Lower leg skin (tissue), 3 donors: Measurements from ENCODE around the gene NKIRAS1.

Experiments used
- CTCF ChIP-seq, 3 donors: fragments of 450-650 bp; IDR thresholded peaks; one replicate each; pipeline ENCODE4 v1.5.1; 2016; ENCODE audit warnings: antibody characterized with exemption in 3 of 3, mild to moderate bottlenecking in 3 of 3, moderate library complexity in 2 of 3
- POLR2A ChIP-seq, 2 donors: fragments of 450-650 bp; IDR thresholded peaks; one replicate each; pipeline ENCODE4 v1.6.1; 2016 to 2017; ENCODE audit warnings: antibody characterized with exemption in 2 of 2, mild to moderate bottlenecking in 1 of 2, moderate library complexity in 1 of 2

GRCh38 chr3:23882487-23882918 is 34.3 kb downstream of the NKIRAS1 start:
- TF ChIP-seq POLR2A (IDR thresholded peaks at IDR 0.05) (no peak), CTCF (IDR thresholded peaks at IDR 0.05) (no peak)
